Measurements from ENCODE around the gene VAV2.
A peak's percentile ranks its signal among the peaks of the same experiment; 100 is the strongest.
"Not testable (repeated sequence)": the region's sequence is repeated elsewhere in the genome, so short reads cannot be mapped to it uniquely, and the experiment has no call there.

Gene VAV2

GRCh38 chr9:133768371-133768858 lies 223.7 kb downstream of the VAV2 start:
- no peak for DNase-seq (ENCODE audit: low spot score)

- DNase-seq (ENCODE audit: low spot score): no peak
Measured at GRCh38 chr9:133767625-133768024, 224.5 kb downstream of the VAV2 start.

- no peak for DNase-seq (ENCODE audit: low spot score)
Measured at GRCh38 chr9:133767008-133767407, 225.1 kb downstream of the VAV2 start.

GRCh38 chr9:133766234-133766633 lies 225.9 kb downstream of the VAV2 start:
- not testable (repeated sequence) for DNase-seq (ENCODE audit: low spot score)

- no peak for DNase-seq (ENCODE audit: low spot score)
Measured at GRCh38 chr9:133763272-133764183, 228.6 kb downstream of the VAV2 start.

GRCh38 chr9:133762488-133763271 lies 229.4 kb downstream of the VAV2 start:
- DNase-seq (ENCODE audit: low spot score): no peak

- no peak for DNase-seq (ENCODE audit: low spot score)
Measured at GRCh38 chr9:133761641-133762248, 230.4 kb downstream of the VAV2 start.

- DNase-seq (ENCODE audit: low spot score): no peak
Measured at GRCh38 chr9:133760713-133761290, 231.3 kb downstream of the VAV2 start.

- no peak for DNase-seq (ENCODE audit: low spot score)
Measured at GRCh38 chr9:133759946-133760345, 232.2 kb downstream of the VAV2 start.

GRCh38 chr9:133759146-133759900 lies 232.8 kb downstream of the VAV2 start:
- DNase-seq (ENCODE audit: low spot score): no peak

- no peak for DNase-seq (ENCODE audit: low spot score)
Measured at GRCh38 chr9:133758228-133758627, 233.9 kb downstream of the VAV2 start.

GRCh38 chr9:133754688-133755227 lies 237.4 kb downstream of the VAV2 start:
- DNase-seq (ENCODE audit: low spot score): no peak

GRCh38 chr9:133754187-133754586 lies 237.9 kb downstream of the VAV2 start:
- no peak for DNase-seq (ENCODE audit: low spot score)

GRCh38 chr9:133752739-133753446 lies 239.2 kb downstream of the VAV2 start:
- no peak for DNase-seq (ENCODE audit: low spot score)

GRCh38 chr9:133750982-133751649 lies 241.0 kb downstream of the VAV2 start:
- no peak for DNase-seq (ENCODE audit: low spot score)

GRCh38 chr9:133747309-133747708 lies 244.8 kb downstream of the VAV2 start:
- no peak for DNase-seq (ENCODE audit: low spot score)

- DNase-seq (ENCODE audit: low spot score): not testable (repeated sequence)
Measured at GRCh38 chr9:133744528-133744927, 247.6 kb downstream of the VAV2 start.

- peak; percentile 64 for DNase-seq (ENCODE audit: low spot score)
Measured at GRCh38 chr9:133742849-133743444, 249.2 kb downstream of the VAV2 start.

- DNase-seq (ENCODE audit: low spot score): no peak
Measured at GRCh38 chr9:133742251-133742650, 249.9 kb downstream of the VAV2 start.

Data from kidney capillary endothelial cell (primary cell).